HepG2 (cell line): ENCODE measurements around the gene SNU13. TPM values are rescaled to one million over a fixed set of nuclear protein-coding genes. Genes with fewer than 3 reads are reported as not detected.

ENCODE experiments used
- AKAP8 ChIP-seq: sonication (generic); formaldehyde crosslinking; IDR thresholded peaks from 2 replicates; pipeline ENCODE4 v1.5.1; 2020; ENCODE audit warnings: mild to moderate bottlenecking, missing genetic modification reagents
- ASH2L ChIP-seq: fragments of 300-600, 200-600 bp; sonication (generic); IDR thresholded peaks from 2 replicates; pipeline ENCODE4 v1.7.0; 2017; ENCODE audit warnings: low read depth, mild to moderate bottlenecking, moderate library complexity, mixed read lengths, low read length; ENCODE audit not compliant: insufficient read length
- CREBL2 ChIP-seq: sonication (generic); formaldehyde crosslinking; IDR thresholded peaks from 2 replicates; pipeline ENCODE4 v1.8.1; 2023; ENCODE audit warnings: missing genetic modification reagents, mild to moderate bottlenecking, borderline replicate concordance
- FOXJ3 ChIP-seq: sonication (generic); formaldehyde crosslinking; IDR thresholded peaks from 2 replicates; pipeline ENCODE4 v1.4.0; 2020; ENCODE audit warnings: missing genetic modification reagents, mild to moderate bottlenecking, borderline replicate concordance
- HDAC1 ChIP-seq: sonication (generic); formaldehyde crosslinking; IDR thresholded peaks from 2 replicates; pipeline ENCODE4 v1.5.1; 2020; ENCODE audit warnings: mild to moderate bottlenecking, missing genetic modification reagents
- HOXD1 ChIP-seq: sonication (generic); formaldehyde crosslinking; IDR thresholded peaks from 2 replicates; pipeline ENCODE4 v1.5.0; 2020; ENCODE audit warnings: missing genetic modification reagents
- NFKB2 ChIP-seq: sonication (generic); formaldehyde crosslinking; IDR thresholded peaks from 2 replicates; pipeline ENCODE4 v1.4.0; 2020; ENCODE audit warnings: missing genetic modification reagents, borderline replicate concordance
- NFRKB ChIP-seq: fragments of 450-650 bp; IDR thresholded peaks from 2 replicates; pipeline ENCODE4 v1.6.1; 2017
- NR2F6 ChIP-seq, 2 experiments: IDR thresholded peaks; 2 replicates each; pipeline ENCODE4 v1.6.1; 2016; ENCODE audit warnings: antibody characterized with exemption in 1 of 2, mild to moderate bottlenecking in 1 of 2
- PCBP2 ChIP-seq: fragments of 200-400 bp; formaldehyde crosslinking; optimal IDR thresholded peaks from 2 replicates; pipeline ENCODE3; 2018; ENCODE audit warnings: low read length, low read depth; ENCODE audit not compliant: poor library complexity, severe bottlenecking
- PHB2 ChIP-seq: fragments of 450-650 bp; IDR thresholded peaks from 2 replicates; pipeline ENCODE4 v1.6.1; 2018; ENCODE audit not compliant: partially characterized antibody
- RFXANK ChIP-seq: IDR thresholded peaks from 2 replicates; pipeline ENCODE4 v1.6.1; 2016
- TCF12 ChIP-seq, 2 experiments: fragments of 450-650 bp in 1 of 2; sonication (generic) in 1 of 2; formaldehyde crosslinking in 1 of 2; IDR thresholded peaks; 2 replicates each; pipeline versions ENCODE4 v1.6.1 to v1.8.0; 2017 to 2022; ENCODE audit warnings: antibody characterized with exemption in 1 of 2, mild to moderate bottlenecking in 1 of 2, missing genetic modification reagents in 1 of 2, moderate library complexity in 1 of 2
- TEF ChIP-seq: sonication (generic); formaldehyde crosslinking; IDR thresholded peaks from 2 replicates; pipeline ENCODE4 v1.5.0; 2020; ENCODE audit warnings: missing genetic modification reagents
- ZNF17 ChIP-seq: sonication (generic); formaldehyde crosslinking; IDR thresholded peaks from 2 replicates; pipeline ENCODE4 v1.5.0; 2020; ENCODE audit warnings: mild to moderate bottlenecking, missing genetic modification reagents
- ZNF382 ChIP-seq: sonication (generic); formaldehyde crosslinking; IDR thresholded peaks from 2 replicates; pipeline ENCODE4 v1.5.0; 2020; ENCODE audit warnings: missing genetic modification reagents, mild to moderate bottlenecking, borderline replicate concordance
- ZNF446 ChIP-seq: sonication (generic); formaldehyde crosslinking; IDR thresholded peaks from 2 replicates; pipeline ENCODE4 v1.5.0; 2020; ENCODE audit warnings: mild to moderate bottlenecking, missing genetic modification reagents
- polyA plus RNA-seq, 8 experiments: library from polyadenylated mRNA; depleted of rRNA in 3 of 8; stranded (reverse) in 7 of 8; unstranded in 1 of 8; fragments of >200 nt; fragmentation: Illumina TruSeq in 4 of 8; extraction: Trizol in 4 of 8; gene quantifications; 2 replicates each; pipeline versions ENCODE4 v1.2.1 to v1.2.3, GENCODE V29; 2011 to 2016; ENCODE audit warnings: low read depth in 4 of 8, missing spikeins in 1 of 8, mixed read lengths in 1 of 8; ENCODE audit not compliant: insufficient read depth in 1 of 8
- total RNA-seq, 5 experiments: library from RNA; depleted of rRNA; stranded (reverse); fragments of >200 nt; fragmentation: Illumina TruSeq; extraction: Trizol; gene quantifications; 2 replicates each; pipeline ENCODE4 v1.2.3, GENCODE V29; 2016; ENCODE audit warnings: low read depth in 1 of 5
- TF ChIP-seq, protein P1 (sequence below): sonication (generic); formaldehyde crosslinking; IDR thresholded peaks from 2 replicates; pipeline ENCODE4 v1.5.1; 2020; ENCODE audit warnings: missing genetic modification reagents, mild to moderate bottlenecking, borderline replicate concordance
- TF ChIP-seq, protein P2 (sequence below): sonication (generic); formaldehyde crosslinking; IDR thresholded peaks from 2 replicates; pipeline ENCODE4 v1.4.0; 2020; ENCODE audit warnings: missing genetic modification reagents
- TF ChIP-seq, protein P3 (sequence below): sonication (generic); formaldehyde crosslinking; IDR thresholded peaks from 2 replicates; pipeline ENCODE4 v1.5.0; 2020; ENCODE audit warnings: mild to moderate bottlenecking, missing genetic modification reagents, borderline replicate concordance

Gene SNU13
- total and polyA plus RNA-seq, 2 of the 13 experiments (the other 11 are each of a cell fraction or from before 2014, with no cell fraction given) = 203 to 287 TPM

- TF ChIP-seq, protein P1, sequence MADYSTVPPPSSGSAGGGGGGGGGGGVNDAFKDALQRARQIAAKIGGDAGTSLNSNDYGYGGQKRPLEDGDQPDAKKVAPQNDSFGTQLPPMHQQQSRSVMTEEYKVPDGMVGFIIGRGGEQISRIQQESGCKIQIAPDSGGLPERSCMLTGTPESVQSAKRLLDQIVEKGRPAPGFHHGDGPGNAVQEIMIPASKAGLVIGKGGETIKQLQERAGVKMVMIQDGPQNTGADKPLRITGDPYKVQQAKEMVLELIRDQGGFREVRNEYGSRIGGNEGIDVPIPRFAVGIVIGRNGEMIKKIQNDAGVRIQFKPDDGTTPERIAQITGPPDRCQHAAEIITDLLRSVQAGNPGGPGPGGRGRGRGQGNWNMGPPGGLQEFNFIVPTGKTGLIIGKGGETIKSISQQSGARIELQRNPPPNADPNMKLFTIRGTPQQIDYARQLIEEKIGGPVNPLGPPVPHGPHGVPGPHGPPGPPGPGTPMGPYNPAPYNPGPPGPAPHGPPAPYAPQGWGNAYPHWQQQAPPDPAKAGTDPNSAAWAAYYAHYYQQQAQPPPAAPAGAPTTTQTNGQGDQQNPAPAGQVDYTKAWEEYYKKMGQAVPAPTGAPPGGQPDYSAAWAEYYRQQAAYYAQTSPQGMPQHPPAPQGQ (CRISPR knock-in tag) = no peak
- TF ChIP-seq ZNF382 (CRISPR knock-in tag) = no peak
- no peak for TF ChIP-seq NFKB2 (CRISPR knock-in tag)
- no peak for TF ChIP-seq NR2F6 (IDR thresholded peaks at IDR 0.05)
- peak; percentile 31; the same call in 1 of the 2 replicates for TF ChIP-seq NR2F6 (CRISPR knock-in tag; IDR thresholded peaks at IDR 0.05)
- 0 out of 2 replicates have a peak, but pooled peaks have one; percentile 48 for TF ChIP-seq AKAP8
- no peak for TF ChIP-seq RFXANK (CRISPR knock-in tag)
- TF ChIP-seq, protein P2, sequence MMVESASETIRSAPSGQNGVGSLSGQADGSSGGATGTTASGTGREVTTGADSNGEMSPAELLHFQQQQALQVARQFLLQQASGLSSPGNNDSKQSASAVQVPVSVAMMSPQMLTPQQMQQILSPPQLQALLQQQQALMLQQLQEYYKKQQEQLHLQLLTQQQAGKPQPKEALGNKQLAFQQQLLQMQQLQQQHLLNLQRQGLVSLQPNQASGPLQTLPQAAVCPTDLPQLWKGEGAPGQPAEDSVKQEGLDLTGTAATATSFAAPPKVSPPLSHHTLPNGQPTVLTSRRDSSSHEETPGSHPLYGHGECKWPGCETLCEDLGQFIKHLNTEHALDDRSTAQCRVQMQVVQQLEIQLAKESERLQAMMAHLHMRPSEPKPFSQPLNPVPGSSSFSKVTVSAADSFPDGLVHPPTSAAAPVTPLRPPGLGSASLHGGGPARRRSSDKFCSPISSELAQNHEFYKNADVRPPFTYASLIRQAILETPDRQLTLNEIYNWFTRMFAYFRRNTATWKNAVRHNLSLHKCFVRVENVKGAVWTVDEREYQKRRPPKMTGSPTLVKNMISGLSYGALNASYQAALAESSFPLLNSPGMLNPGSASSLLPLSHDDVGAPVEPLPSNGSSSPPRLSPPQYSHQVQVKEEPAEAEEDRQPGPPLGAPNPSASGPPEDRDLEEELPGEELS (CRISPR knock-in tag) = 0 out of 2 replicates have a peak, but pooled peaks have one; percentile 33
- no peak for TF ChIP-seq PHB2
- no peak for TF ChIP-seq CREBL2 (CRISPR knock-in tag)
- TF ChIP-seq ZNF446 (CRISPR knock-in tag) = no peak
- no peak for TF ChIP-seq TEF (CRISPR knock-in tag)
- TF ChIP-seq HDAC1 (CRISPR knock-in tag) = 0 out of 2 replicates have a peak, but pooled peaks have one; percentile 27
- TF ChIP-seq FOXJ3 (CRISPR knock-in tag) = no peak
- no peak for TF ChIP-seq ASH2L
- TF ChIP-seq, protein P3, sequence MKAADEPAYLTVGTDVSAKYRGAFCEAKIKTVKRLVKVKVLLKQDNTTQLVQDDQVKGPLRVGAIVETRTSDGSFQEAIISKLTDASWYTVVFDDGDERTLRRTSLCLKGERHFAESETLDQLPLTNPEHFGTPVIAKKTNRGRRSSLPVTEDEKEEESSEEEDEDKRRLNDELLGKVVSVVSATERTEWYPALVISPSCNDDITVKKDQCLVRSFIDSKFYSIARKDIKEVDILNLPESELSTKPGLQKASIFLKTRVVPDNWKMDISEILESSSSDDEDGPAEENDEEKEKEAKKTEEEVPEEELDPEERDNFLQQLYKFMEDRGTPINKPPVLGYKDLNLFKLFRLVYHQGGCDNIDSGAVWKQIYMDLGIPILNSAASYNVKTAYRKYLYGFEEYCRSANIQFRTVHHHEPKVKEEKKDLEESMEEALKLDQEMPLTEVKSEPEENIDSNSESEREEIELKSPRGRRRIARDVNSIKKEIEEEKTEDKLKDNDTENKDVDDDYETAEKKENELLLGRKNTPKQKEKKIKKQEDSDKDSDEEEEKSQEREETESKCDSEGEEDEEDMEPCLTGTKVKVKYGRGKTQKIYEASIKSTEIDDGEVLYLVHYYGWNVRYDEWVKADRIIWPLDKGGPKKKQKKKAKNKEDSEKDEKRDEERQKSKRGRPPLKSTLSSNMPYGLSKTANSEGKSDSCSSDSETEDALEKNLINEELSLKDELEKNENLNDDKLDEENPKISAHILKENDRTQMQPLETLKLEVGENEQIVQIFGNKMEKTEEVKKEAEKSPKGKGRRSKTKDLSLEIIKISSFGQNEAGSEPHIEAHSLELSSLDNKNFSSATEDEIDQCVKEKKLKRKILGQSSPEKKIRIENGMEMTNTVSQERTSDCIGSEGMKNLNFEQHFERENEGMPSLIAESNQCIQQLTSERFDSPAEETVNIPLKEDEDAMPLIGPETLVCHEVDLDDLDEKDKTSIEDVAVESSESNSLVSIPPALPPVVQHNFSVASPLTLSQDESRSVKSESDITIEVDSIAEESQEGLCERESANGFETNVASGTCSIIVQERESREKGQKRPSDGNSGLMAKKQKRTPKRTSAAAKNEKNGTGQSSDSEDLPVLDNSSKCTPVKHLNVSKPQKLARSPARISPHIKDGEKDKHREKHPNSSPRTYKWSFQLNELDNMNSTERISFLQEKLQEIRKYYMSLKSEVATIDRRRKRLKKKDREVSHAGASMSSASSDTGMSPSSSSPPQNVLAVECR (CRISPR knock-in tag) = peak; percentile 32; the same call in 1 of the 2 replicates
- TF ChIP-seq PCBP2 = no peak
- no peak for TF ChIP-seq TCF12 (IDR thresholded peaks at IDR 0.05)
- no peak for TF ChIP-seq TCF12 (CRISPR knock-in tag; IDR thresholded peaks at IDR 0.05)
- no peak for TF ChIP-seq HOXD1 (CRISPR knock-in tag)
- no peak for TF ChIP-seq NFRKB
- no peak for TF ChIP-seq ZNF17 (CRISPR knock-in tag)
Observed at GRCh38 chr22:41654322-41654721, 34.3 kb downstream of the SNU13 start (continued).
